ENCODE measurements around the gene SMG1. TPM values are rescaled to one million over a fixed set of nuclear protein-coding genes. Genes with fewer than 3 reads are reported as not detected.

SMG1 gene
- total RNA-seq, 2 donors from 2014 or later: 100 to 113 TPM

GRCh38 chr16:18788828-18789514 is 137.2 kb downstream of the SMG1 start:
- H3K36me3 Mint-ChIP-seq (ENCODE audit: low read depth): peaks cover 90% of the 10 kb centered on the region
- Histone ChIP-seq H3K9me3 (ENCODE audit: control insufficient read depth, low read length) (no peaks in the 10 kb centered on the region), H3K4me1 (ENCODE audit: control insufficient read depth, insufficient read depth, low read length) (peaks cover 5% of the 10 kb centered on the region), H3K27me3 (ENCODE audit: control insufficient read depth, insufficient read depth, low read length, poor library complexity, severe bottlenecking) (no peaks in the 10 kb centered on the region), H3K27ac (ENCODE audit: low read depth, low read length) (no peak overlapping the region), H3K36me3 (ENCODE audit: control insufficient read depth, insufficient read depth, low read length) (peaks cover 83% of the 10 kb centered on the region), H3K9ac (ENCODE audit: extremely low read depth, low read length, poor library complexity, severe bottlenecking) (peak overlapping the region; percentile 98), H3K4me3 (ENCODE audit: low read length) (peak overlapping the region; percentile 95)
- H3K27ac Mint-ChIP-seq: peak overlapping the region; percentile 96
- peaks cover 40% of the 10 kb centered on the region for H3K4me1 Mint-ChIP-seq
- H3K9me3 Mint-ChIP-seq: peaks cover 3% of the 10 kb centered on the region
- DNase-seq: no peak
- no peaks in the 10 kb centered on the region for H3K27me3 Mint-ChIP-seq (ENCODE audit: insufficient read depth)
- peak overlapping the region; percentile 94 for H3K4me3 Mint-ChIP-seq
- no peak for TF ChIP-seq CTCF (conservative IDR thresholded peaks at IDR 0.05)
- WGBS, 2 experiments (ENCODE audit: insufficient coverage in 1 of 2, insufficient read length in 1 of 2): 17 to 26% methylated on average over 14 to 20 of the region's 20 CpGs

GRCh38 chr16:18784917-18785623 is 141.1 kb downstream of the SMG1 start:
- no peak for DNase-seq
- H3K36me3 ChIP-seq (ENCODE audit: control insufficient read depth, insufficient read depth, low read length): peaks cover 68% of the 10 kb centered on the region
- peak overlapping the region; percentile 94 for H3K4me3 Mint-ChIP-seq
- H3K27me3 Mint-ChIP-seq (ENCODE audit: insufficient read depth): no peaks in the 10 kb centered on the region
- H3K9me3 ChIP-seq (ENCODE audit: control insufficient read depth, low read length): no peaks in the 10 kb centered on the region
- no peaks in the 10 kb centered on the region for H3K27me3 ChIP-seq (ENCODE audit: control insufficient read depth, insufficient read depth, low read length, poor library complexity, severe bottlenecking)
- H3K4me1 Mint-ChIP-seq: peaks cover 40% of the 10 kb centered on the region
- no peak for TF ChIP-seq CTCF (conservative IDR thresholded peaks at IDR 0.05)
- peak overlapping the region; percentile 63 for H3K27ac Mint-ChIP-seq
- no peaks in the 10 kb centered on the region for H3K9me3 Mint-ChIP-seq
- peaks cover 69% of the 10 kb centered on the region for H3K36me3 Mint-ChIP-seq (ENCODE audit: low read depth)
- H3K27ac ChIP-seq (ENCODE audit: low read depth, low read length): no peak overlapping the region
- WGBS, 2 experiments (ENCODE audit: insufficient coverage in 1 of 2, insufficient read length in 1 of 2): 92 to 100% methylated on average over 2 to 8 of the region's 8 CpGs
- peak overlapping the region; percentile 95 for H3K4me3 ChIP-seq (ENCODE audit: low read length)
- H3K9ac ChIP-seq (ENCODE audit: extremely low read depth, low read length, poor library complexity, severe bottlenecking): no peak overlapping the region
- peaks cover 5% of the 10 kb centered on the region for H3K4me1 ChIP-seq (ENCODE audit: control insufficient read depth, insufficient read depth, low read length)

GRCh38 chr16:18783430-18784341 is 142.5 kb downstream of the SMG1 start:
- H3K4me3 ChIP-seq (ENCODE audit: low read length): no peak overlapping the region
- H3K27me3 ChIP-seq (ENCODE audit: control insufficient read depth, insufficient read depth, low read length, poor library complexity, severe bottlenecking): no peaks in the 10 kb centered on the region
- no peak overlapping the region for H3K9ac ChIP-seq (ENCODE audit: extremely low read depth, low read length, poor library complexity, severe bottlenecking)
- 93 to 94% methylated on average over 14 to 17 of the region's 17 CpGs for WGBS, 2 experiments (ENCODE audit: insufficient coverage in 1 of 2, insufficient read length in 1 of 2)
- peaks cover 61% of the 10 kb centered on the region for H3K36me3 ChIP-seq (ENCODE audit: control insufficient read depth, insufficient read depth, low read length)
- H3K4me1 ChIP-seq (ENCODE audit: control insufficient read depth, insufficient read depth, low read length): peaks cover 5% of the 10 kb centered on the region
- no peak for DNase-seq
- H3K27me3 Mint-ChIP-seq (ENCODE audit: insufficient read depth): no peaks in the 10 kb centered on the region
- no peak overlapping the region for H3K4me3 Mint-ChIP-seq
- no peak overlapping the region for H3K27ac ChIP-seq (ENCODE audit: low read depth, low read length)
- no peak for TF ChIP-seq CTCF (conservative IDR thresholded peaks at IDR 0.05)
- H3K9me3 Mint-ChIP-seq: no peaks in the 10 kb centered on the region
- H3K4me1 Mint-ChIP-seq: peaks cover 34% of the 10 kb centered on the region
- no peaks in the 10 kb centered on the region for H3K9me3 ChIP-seq (ENCODE audit: control insufficient read depth, low read length)
- H3K36me3 Mint-ChIP-seq (ENCODE audit: low read depth): peaks cover 60% of the 10 kb centered on the region
- peak overlapping the region; percentile 75 for H3K27ac Mint-ChIP-seq

All from endodermal cell (in vitro differentiated cells).